ENCODE measurements around the gene ABCC1. TPM values are rescaled to one million over a fixed set of nuclear protein-coding genes. Genes with fewer than 3 reads are reported as not detected.
"Not testable (repeated sequence)": the region's sequence is repeated elsewhere in the genome, so short reads cannot be mapped to it uniquely, and the experiment has no call there.

ABCC1 gene
- total RNA-seq, 1 donor from 2014 or later: 9.9 TPM

DNA sequence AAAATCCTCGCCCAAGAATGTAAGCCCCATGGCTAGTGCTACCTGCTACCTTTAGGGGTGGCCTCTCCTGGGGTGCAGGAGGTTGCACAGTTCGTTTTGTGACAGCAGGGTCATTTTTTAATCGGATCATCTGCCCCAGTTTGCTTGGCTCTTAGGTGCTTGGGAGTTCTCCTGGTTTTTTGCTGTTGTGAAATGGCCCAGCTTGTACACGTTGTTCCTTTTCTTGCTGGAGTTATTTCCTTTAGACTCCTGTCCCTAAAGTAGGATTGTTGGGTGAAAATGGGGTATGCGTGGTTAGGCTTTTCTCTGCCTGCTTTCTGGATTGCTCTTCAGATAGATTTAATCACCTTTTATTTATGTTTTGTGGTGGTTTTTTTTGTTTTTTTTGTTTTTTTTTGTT, 25.8 kb downstream of the ABCC1 start:
- Histone ChIP-seq H3K9me3 (ENCODE audit: control insufficient read depth in 3 of 3, low read length in 3 of 3) (peaks cover 3 to 5% (median 5%) of the 10 kb centered on the region in 3 donors), H3K27me3 (ENCODE audit: control insufficient read depth in 3 of 3, insufficient read depth in 3 of 3, low read length in 3 of 3) (no peaks in the 10 kb centered on the region), H3K9ac (ENCODE audit: low read depth in 1 of 3, low read length in 3 of 3) (peak overlapping the region in 1 of 3 donors; percentile 45), H3K4me1 (ENCODE audit: control insufficient read depth in 3 of 3, insufficient read depth in 3 of 3, low read length in 3 of 3) (peaks cover 35 to 46% (median 35%) of the 10 kb centered on the region in 3 donors), H3K4me3 (ENCODE audit: low read length in 3 of 3) (no peak overlapping the region), H3K36me3 (ENCODE audit: control insufficient read depth in 3 of 3, insufficient read depth in 3 of 3, low read length in 3 of 3) (peaks cover 0 to 2% (median 2%) of the 10 kb centered on the region in 3 donors), H3K27ac (ENCODE audit: low read depth, low read length) (no peak overlapping the region)

DNA sequence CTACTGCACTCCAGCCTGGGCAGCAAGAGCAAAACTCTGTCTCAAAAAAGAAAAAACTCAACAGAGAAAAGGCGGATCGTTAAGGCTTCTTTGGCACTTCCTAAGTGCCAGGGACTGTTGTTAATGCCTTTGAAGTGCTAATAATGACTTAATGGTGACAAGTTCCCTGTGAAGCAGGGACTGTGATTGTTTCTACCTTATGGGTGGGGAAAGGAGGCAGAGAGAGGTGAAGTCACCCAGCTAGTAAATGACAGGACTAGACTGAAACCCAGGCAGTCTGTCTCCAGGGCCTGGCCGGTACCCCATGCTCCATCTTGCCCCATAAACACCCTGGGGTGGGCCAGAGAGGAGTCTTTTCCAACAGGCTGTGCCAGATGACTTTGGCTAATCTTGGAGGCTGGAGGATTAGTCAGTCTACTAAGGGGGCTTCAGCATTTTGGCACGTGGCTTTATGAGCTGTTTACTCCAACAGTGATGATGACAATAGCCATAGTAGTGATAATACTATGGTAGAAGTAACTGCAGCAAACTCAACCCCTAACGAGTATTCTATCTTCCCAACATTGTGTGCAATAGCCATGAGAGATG, 26.9 kb downstream of the ABCC1 start:
- peak overlapping the region in 1 of 3 donors; percentile 6 for H3K4me3 ChIP-seq (ENCODE audit: low read length in 3 of 3)
- H3K27me3 ChIP-seq (ENCODE audit: control insufficient read depth in 3 of 3, insufficient read depth in 3 of 3, low read length in 3 of 3): no peaks in the 10 kb centered on the region
- peak overlapping the region; percentile 71 for H3K27ac ChIP-seq (ENCODE audit: low read depth, low read length)
- H3K36me3 ChIP-seq (ENCODE audit: control insufficient read depth in 3 of 3, insufficient read depth in 3 of 3, low read length in 3 of 3): peaks cover 0 to 2% (median 2%) of the 10 kb centered on the region in 3 donors
- peak overlapping the region in 2 of 3 donors; percentile 41 to 44 for H3K9ac ChIP-seq (ENCODE audit: low read depth in 1 of 3, low read length in 3 of 3)
- peaks cover 35 to 43% (median 35%) of the 10 kb centered on the region in 3 donors for H3K4me1 ChIP-seq (ENCODE audit: control insufficient read depth in 3 of 3, insufficient read depth in 3 of 3, low read length in 3 of 3)
- H3K9me3 ChIP-seq (ENCODE audit: control insufficient read depth in 3 of 3, low read length in 3 of 3): peaks cover 3 to 6% (median 5%) of the 10 kb centered on the region in 3 donors

DNA sequence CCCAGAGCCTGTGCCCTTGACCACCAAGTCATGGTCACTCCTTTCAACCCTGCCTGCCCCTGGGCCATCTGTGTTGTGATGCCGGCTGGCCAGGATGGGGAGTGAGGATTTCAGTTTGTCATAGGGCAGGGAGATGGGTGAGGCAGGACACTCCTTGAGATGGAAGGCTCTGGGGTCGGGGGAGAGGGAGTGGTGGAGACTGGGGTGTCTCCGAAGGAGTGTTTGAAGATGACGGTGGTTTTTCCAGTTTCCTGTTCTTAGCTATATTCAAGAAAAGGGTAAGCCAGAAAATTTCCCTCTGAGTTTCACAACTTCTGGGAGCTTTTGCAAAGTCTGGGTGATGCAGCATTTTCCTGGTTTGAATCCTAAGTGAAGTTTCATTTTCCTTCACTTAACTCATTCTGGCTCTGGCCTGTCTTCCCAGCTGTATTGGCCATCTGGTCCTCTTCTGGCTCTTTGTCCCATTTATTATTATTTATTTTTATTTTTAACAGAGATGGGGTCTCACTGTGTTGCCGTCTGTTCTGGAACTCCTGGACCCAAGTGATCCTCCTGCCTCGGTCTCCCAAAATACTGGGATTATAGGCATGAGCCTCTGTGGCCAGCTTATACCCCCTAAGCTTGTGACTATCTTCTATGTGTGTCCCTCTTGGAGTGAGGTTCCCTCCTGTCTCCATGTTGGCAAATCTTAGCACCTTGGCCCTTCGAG, 27.7 kb downstream of the ABCC1 start:
- Histone ChIP-seq H3K9me3 (ENCODE audit: control insufficient read depth in 3 of 3, low read length in 3 of 3) (peaks cover 2 to 7% (median 5%) of the 10 kb centered on the region in 3 donors), H3K36me3 (ENCODE audit: control insufficient read depth in 3 of 3, insufficient read depth in 3 of 3, low read length in 3 of 3) (peaks cover 0 to 2% (median 2%) of the 10 kb centered on the region in 3 donors), H3K4me3 (ENCODE audit: low read length in 3 of 3) (peak overlapping the region in 1 of 3 donors; percentile 6), H3K27ac (ENCODE audit: low read depth, low read length) (peak overlapping the region; percentile 71), H3K9ac (ENCODE audit: low read depth in 1 of 3, low read length in 3 of 3) (peak overlapping the region in 2 of 3 donors; percentile 40 to 44), H3K4me1 (ENCODE audit: control insufficient read depth in 3 of 3, insufficient read depth in 3 of 3, low read length in 3 of 3) (peaks cover 35 to 43% (median 35%) of the 10 kb centered on the region in 3 donors), H3K27me3 (ENCODE audit: control insufficient read depth in 3 of 3, insufficient read depth in 3 of 3, low read length in 3 of 3) (no peaks in the 10 kb centered on the region)

DNA sequence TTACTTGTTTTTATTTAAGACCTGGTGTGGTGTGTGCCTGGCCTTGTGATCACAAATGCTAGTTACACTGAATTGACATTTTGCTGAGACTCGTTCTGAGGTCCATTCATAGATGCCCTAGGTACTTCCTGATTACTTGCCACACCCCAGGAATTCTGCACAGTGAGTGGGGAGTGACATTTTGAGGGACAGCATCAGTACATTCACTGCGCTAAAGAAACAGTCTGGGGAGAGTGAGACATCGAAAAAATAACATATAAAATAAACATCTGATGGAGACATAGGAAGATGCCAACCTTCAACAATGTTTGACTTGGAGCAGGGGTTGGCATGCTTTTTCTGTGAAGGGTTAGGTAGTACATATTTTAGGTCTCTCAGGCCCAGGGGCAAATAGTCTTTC, 30.4 kb downstream of the ABCC1 start:
- Histone ChIP-seq H3K27ac (ENCODE audit: low read depth, low read length) (no peak overlapping the region), H3K4me3 (ENCODE audit: low read length in 3 of 3) (no peak overlapping the region), H3K27me3 (ENCODE audit: control insufficient read depth in 3 of 3, insufficient read depth in 3 of 3, low read length in 3 of 3) (no peaks in the 10 kb centered on the region), H3K9ac (ENCODE audit: low read depth in 1 of 3, low read length in 3 of 3) (no peak overlapping the region), H3K36me3 (ENCODE audit: control insufficient read depth in 3 of 3, insufficient read depth in 3 of 3, low read length in 3 of 3) (no peaks in the 10 kb centered on the region), H3K4me1 (ENCODE audit: control insufficient read depth in 3 of 3, insufficient read depth in 3 of 3, low read length in 3 of 3) (peaks cover 28 to 35% (median 29%) of the 10 kb centered on the region in 3 donors), H3K9me3 (ENCODE audit: control insufficient read depth in 3 of 3, low read length in 3 of 3) (peaks cover 0 to 2% (median 0%) of the 10 kb centered on the region in 3 donors)

DNA sequence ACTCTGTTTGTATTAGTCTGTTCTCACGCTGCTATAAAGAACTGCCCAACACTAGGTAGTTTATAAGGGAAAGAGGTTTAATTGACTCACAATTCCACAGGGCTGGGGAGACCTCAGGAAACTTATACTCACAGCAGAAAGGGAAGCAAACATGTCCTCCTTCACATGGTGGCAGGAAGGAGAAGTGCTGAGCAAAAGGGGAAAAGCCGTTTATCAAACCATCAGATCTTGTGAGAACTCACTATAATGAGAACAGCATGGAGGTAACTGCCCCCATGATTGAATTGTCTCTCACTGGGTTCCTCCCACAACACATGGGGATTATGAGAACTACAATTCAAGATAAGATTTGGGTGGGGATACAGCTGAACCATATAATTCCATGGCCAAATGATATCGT, 30.9 kb downstream of the ABCC1 start:
- Histone ChIP-seq H3K36me3 (ENCODE audit: control insufficient read depth in 3 of 3, insufficient read depth in 3 of 3, low read length in 3 of 3) (no peaks in the 10 kb centered on the region), H3K27ac (ENCODE audit: low read depth, low read length) (no peak overlapping the region), H3K9me3 (ENCODE audit: control insufficient read depth in 3 of 3, low read length in 3 of 3) (peaks cover 0 to 2% (median 0%) of the 10 kb centered on the region in 3 donors), H3K4me3 (ENCODE audit: low read length in 3 of 3) (no peak overlapping the region), H3K9ac (ENCODE audit: low read depth in 1 of 3, low read length in 3 of 3) (no peak overlapping the region), H3K4me1 (ENCODE audit: control insufficient read depth in 3 of 3, insufficient read depth in 3 of 3, low read length in 3 of 3) (peaks cover 25 to 34% (median 29%) of the 10 kb centered on the region in 3 donors), H3K27me3 (ENCODE audit: control insufficient read depth in 3 of 3, insufficient read depth in 3 of 3, low read length in 3 of 3) (no peaks in the 10 kb centered on the region)

DNA sequence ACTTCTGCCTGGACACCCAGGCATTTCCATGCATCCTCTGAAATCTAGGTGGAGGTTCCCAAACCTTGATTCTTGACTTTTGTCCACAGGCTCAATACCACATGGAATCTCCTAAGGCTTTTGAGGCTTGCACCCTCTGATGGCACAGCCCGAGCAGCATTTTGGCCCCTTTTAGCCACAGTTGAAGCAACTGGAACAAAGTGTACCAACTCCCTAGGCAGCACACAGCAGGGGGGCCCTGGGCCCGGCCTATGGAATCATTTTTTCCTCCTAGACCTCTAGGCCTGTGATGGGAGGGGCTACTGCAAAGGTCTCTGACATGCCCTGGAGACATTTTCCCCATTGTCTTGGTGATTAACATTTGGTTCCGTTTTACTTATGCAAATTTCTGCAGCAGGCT, 32.0 kb downstream of the ABCC1 start:
- Histone ChIP-seq H3K4me3 (ENCODE audit: low read length in 3 of 3) (no peak overlapping the region), H3K4me1 (ENCODE audit: control insufficient read depth in 3 of 3, insufficient read depth in 3 of 3, low read length in 3 of 3) (peaks cover 20 to 26% (median 25%) of the 10 kb centered on the region in 3 donors), H3K27me3 (ENCODE audit: control insufficient read depth in 3 of 3, insufficient read depth in 3 of 3, low read length in 3 of 3) (no peaks in the 10 kb centered on the region), H3K9ac (ENCODE audit: low read depth in 1 of 3, low read length in 3 of 3) (no peak overlapping the region), H3K9me3 (ENCODE audit: control insufficient read depth in 3 of 3, low read length in 3 of 3) (peaks cover 0 to 2% (median 0%) of the 10 kb centered on the region in 3 donors), H3K36me3 (ENCODE audit: control insufficient read depth in 3 of 3, insufficient read depth in 3 of 3, low read length in 3 of 3) (no peaks in the 10 kb centered on the region), H3K27ac (ENCODE audit: low read depth, low read length) (no peak overlapping the region)

DNA sequence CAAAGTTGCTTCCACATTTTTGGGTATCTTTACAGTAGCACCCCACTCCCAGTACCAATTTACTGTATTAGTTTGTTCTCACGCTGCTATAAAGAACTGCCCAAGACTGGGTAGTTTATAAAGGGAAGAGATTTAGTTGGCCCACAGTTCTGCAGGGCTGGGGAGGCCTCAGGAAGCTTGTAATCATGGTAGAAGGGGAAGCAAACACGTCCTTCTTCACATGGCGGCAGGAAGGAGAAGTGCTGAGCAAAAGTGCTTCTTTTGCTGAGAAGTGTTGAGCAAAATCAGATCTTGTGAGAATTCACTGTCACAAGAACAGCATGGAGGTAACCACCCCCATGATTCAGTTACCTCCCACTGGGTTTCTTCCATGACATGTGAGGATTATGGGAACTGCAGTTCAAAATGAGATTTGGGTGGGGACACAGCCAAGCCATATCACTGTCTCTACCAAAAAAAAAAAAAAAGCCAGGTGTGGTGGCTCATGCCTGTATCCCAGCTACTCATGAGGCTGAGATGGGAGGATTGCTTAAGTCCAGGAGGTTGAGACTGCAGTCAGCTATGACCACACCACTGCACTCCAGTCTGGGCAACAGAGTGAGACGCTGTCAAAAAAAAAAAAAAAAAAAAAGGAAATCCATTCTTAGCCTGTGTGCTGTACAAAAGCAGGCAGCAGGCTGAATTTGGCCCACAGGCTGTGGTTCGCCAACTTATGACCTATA, 32.9 kb downstream of the ABCC1 start:
- not testable (repeated sequence) for H3K9ac ChIP-seq (ENCODE audit: low read depth in 1 of 3, low read length in 3 of 3); H3K27ac ChIP-seq (ENCODE audit: low read depth, low read length); H3K9me3 ChIP-seq (ENCODE audit: control insufficient read depth in 3 of 3, low read length in 3 of 3); H3K27me3 ChIP-seq (ENCODE audit: control insufficient read depth in 3 of 3, insufficient read depth in 3 of 3, low read length in 3 of 3); H3K4me3 ChIP-seq (ENCODE audit: low read length in 3 of 3); H3K36me3 ChIP-seq (ENCODE audit: control insufficient read depth in 3 of 3, insufficient read depth in 3 of 3, low read length in 3 of 3)
- peaks cover 14 to 24% (median 21%) of the 10 kb centered on the region in 3 donors for H3K4me1 ChIP-seq (ENCODE audit: control insufficient read depth in 3 of 3, insufficient read depth in 3 of 3, low read length in 3 of 3)

DNA sequence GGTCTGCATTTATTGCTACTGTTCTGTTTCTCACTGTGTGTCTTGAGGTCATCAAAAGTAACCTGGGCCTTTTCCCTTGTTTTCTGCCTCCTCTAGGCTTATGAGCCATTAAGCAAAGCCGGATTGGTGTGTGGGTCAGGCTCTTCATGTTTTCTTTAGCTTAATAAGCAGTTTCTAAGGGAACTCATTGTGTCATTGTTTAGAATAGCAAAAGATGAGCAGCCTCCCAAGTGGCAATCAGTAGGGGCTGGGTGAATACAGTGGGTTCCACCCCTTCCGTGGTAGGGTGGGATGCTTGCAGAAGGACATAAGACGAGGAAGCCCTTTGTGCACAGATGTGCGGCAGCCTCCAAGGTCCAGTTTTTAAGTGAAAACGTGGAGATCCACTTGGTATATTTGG, 34.5 kb downstream of the ABCC1 start:
- no peak overlapping the region for H3K4me3 ChIP-seq (ENCODE audit: low read length in 3 of 3)
- no peak overlapping the region for H3K9ac ChIP-seq (ENCODE audit: low read depth in 1 of 3, low read length in 3 of 3)
- H3K4me1 ChIP-seq (ENCODE audit: control insufficient read depth in 3 of 3, insufficient read depth in 3 of 3, low read length in 3 of 3): peaks cover 19 to 35% (median 33%) of the 10 kb centered on the region in 3 donors
- no peak overlapping the region for H3K27ac ChIP-seq (ENCODE audit: low read depth, low read length)
- no peaks in the 10 kb centered on the region for H3K36me3 ChIP-seq (ENCODE audit: control insufficient read depth in 3 of 3, insufficient read depth in 3 of 3, low read length in 3 of 3)
- H3K27me3 ChIP-seq (ENCODE audit: control insufficient read depth in 3 of 3, insufficient read depth in 3 of 3, low read length in 3 of 3): no peaks in the 10 kb centered on the region
- peaks cover 0 to 2% (median 0%) of the 10 kb centered on the region in 3 donors for H3K9me3 ChIP-seq (ENCODE audit: control insufficient read depth in 3 of 3, low read length in 3 of 3)

DNA sequence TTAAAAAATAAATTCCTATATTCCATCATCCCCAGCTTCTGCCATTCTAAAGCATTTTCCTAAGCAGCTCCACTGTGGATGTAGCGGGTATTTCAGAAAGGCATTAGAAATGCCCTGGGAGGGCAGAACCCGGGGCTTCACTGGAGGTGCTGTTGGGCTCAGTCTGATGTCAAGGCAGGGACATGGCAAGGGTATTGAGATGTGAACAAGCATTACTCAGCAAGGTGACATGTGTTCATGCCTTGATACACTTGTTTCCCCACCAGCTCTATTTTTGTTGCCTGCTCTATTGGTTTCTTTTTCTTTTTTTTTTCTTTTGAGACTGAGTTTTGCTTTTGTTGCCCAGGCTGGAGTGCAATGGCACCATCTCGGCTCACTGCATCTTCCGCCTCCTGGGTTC, 35.7 kb downstream of the ABCC1 start:
- no peak overlapping the region for H3K9ac ChIP-seq (ENCODE audit: low read depth in 1 of 3, low read length in 3 of 3)
- H3K27ac ChIP-seq (ENCODE audit: low read depth, low read length): no peak overlapping the region
- no peaks in the 10 kb centered on the region for H3K36me3 ChIP-seq (ENCODE audit: control insufficient read depth in 3 of 3, insufficient read depth in 3 of 3, low read length in 3 of 3)
- no peak overlapping the region for H3K4me3 ChIP-seq (ENCODE audit: low read length in 3 of 3)
- no peaks in the 10 kb centered on the region for H3K27me3 ChIP-seq (ENCODE audit: control insufficient read depth in 3 of 3, insufficient read depth in 3 of 3, low read length in 3 of 3)
- peaks cover 24 to 45% (median 43%) of the 10 kb centered on the region in 3 donors for H3K4me1 ChIP-seq (ENCODE audit: control insufficient read depth in 3 of 3, insufficient read depth in 3 of 3, low read length in 3 of 3)
- peaks cover 0 to 2% (median 0%) of the 10 kb centered on the region in 3 donors for H3K9me3 ChIP-seq (ENCODE audit: control insufficient read depth in 3 of 3, low read length in 3 of 3)

Measured in skeletal muscle tissue (tissue), 4 donors.